Adrenal gland (tissue), 12 donors: ENCODE results near the gene PPFIA4. TPM values are rescaled to one million over a fixed set of nuclear protein-coding genes. Genes with fewer than 3 reads are reported as not detected.

ENCODE experiments used
- DNase-seq, 7 donors: peaks; one replicate each; pipeline ENCODE4 v3.0.0-alpha.2; 2019 to 2020
- H3K27ac ChIP-seq, 5 donors: fragments of 200-600 bp; sonication (generic) in 4 of 5; 1 replicate in 3 of 5; 2 replicates in 2 of 5; pipeline versions ENCODE4 v1.5.1 to v1.8.0; 2016 to 2020; ENCODE audit warnings: mild to moderate bottlenecking in 1 of 5
- H3K27me3 ChIP-seq: fragments of 200-600 bp; 2 replicates; pipeline ENCODE4 v1.8.0; 2021
- H3K36me3 ChIP-seq, 2 donors: fragments of 200-600 bp; replicated peaks in 1 of 2; 1 replicate in 1 of 2; 2 replicates in 1 of 2; pipeline versions ENCODE4 v1.5.1 to v1.8.0; 2018 to 2022
- H3K4me1 ChIP-seq, 2 donors: fragments of 200-600 bp; replicated peaks in 1 of 2; 1 replicate in 1 of 2; 2 replicates in 1 of 2; pipeline versions ENCODE4 v1.5.1 to v1.8.0; 2018 to 2021
- H3K4me3 ChIP-seq, 4 donors: fragments of 200-600 bp; sonication (generic) in 3 of 4; one replicate each; pipeline ENCODE4 v1.5.1; 2016 to 2018
- H3K9me3 ChIP-seq, 3 donors: fragments of 200-600 bp; sonication (generic) in 1 of 3; replicated peaks in 1 of 3; 1 replicate in 2 of 3; 2 replicates in 1 of 3; pipeline versions ENCODE4 v1.5.1 to v1.8.0; 2016 to 2021
- POLR2A ChIP-seq, 2 donors: fragments of 450-650 bp; IDR thresholded peaks; one replicate each; pipeline ENCODE4 v1.6.1; 2017; ENCODE audit warnings: antibody characterized with exemption in 2 of 2, mild to moderate bottlenecking in 2 of 2, moderate library complexity in 1 of 2
- WGBS, 4 donors: extraction: QIAGEN DNeasy Blood & Tissue Kit in 2 of 4; methylation state at CpG; one replicate each; pipeline versions ENCODE4 v1.1.5 to v1.1.7; 2013 to 2017; 5-methylcytosine and 5-hydroxymethylcytosine counted together
- intact Hi-C, 2 donors: fragments of 100-400 bp; cut with DNase I; formaldehyde crosslinking; loops; one replicate each; pipeline versions ENCODE4 v1.14.1 to v1.15.0; 2022 to 2023
- polyA plus RNA-seq, 3 donors: library from polyadenylated mRNA; stranded (reverse); fragments of 200-250 nt in 2 of 3; fragments of 350-450 nt in 1 of 3; fragmentation: Illumina TruSeq in 1 of 3; extraction: RNeasy Lipid Tissue Mini Kit (QIAGEN cat#74804) in 1 of 3; gene quantifications; one replicate each; pipeline ENCODE4 v1.2.3, GENCODE V29; 2013 to 2014
- total RNA-seq, 9 donors: library from RNA; depleted of rRNA in 4 of 9; stranded (reverse); fragments of >200 nt in 4 of 9; fragments of 120-200 nt in 1 of 9; fragmentation: NEBNext Ultra II Directional in 1 of 9; extraction: Animal tissue kit (Norgen Biotek cat#: 25700) in 1 of 9; gene quantifications; one replicate each; pipeline versions ENCODE4 v1.1.0 to v1.2.4, GENCODE V29; 2013 to 2023
- TF ChIP-seq, protein P1 (sequence below), 6 experiments: fragments of 450-650 bp in 4 of 6; fragments of 200-600 bp in 2 of 6; sonication (generic) in 1 of 6; IDR thresholded peaks; 1 replicate in 5 of 6; 2 replicates in 1 of 6; pipeline versions ENCODE4 v1.5.1 to v1.8.0; 2016 to 2021; ENCODE audit warnings: antibody characterized with exemption in 6 of 6, mild to moderate bottlenecking in 2 of 6, moderate library complexity in 1 of 6
- donor health status: healthy with polysubstance abuse.
- donor health status: Bipolar disorder and iron deficiency.
- donor health status: DM: yes; HTN: yes; CAD: no.
- donor health status: DM: no; HTN: no; CAD: no.
- donor health status: DM: no; HTN: no; CAD: no.
- donor health status: DM: yes; HTN: yes; CAD: no.

Gene PPFIA4
- total and polyA plus RNA-seq, 12 donors, result 0.12 to 2.9 (median 0.48) TPM

GRCh38 chr1:203066965-203067364 lies 40.7 kb downstream of the PPFIA4 start:
- Histone ChIP-seq H3K9me3 (no peaks in the 10 kb centered on the region), H3K27me3 (peaks cover 5% of the 10 kb centered on the region), H3K27ac (no peak overlapping the region), H3K4me1 (peaks cover 0 to 18% of the 10 kb centered on the region in 2 donors), H3K4me3 (no peak overlapping the region), H3K36me3 (no peaks in the 10 kb centered on the region)
- intact Hi-C loops, result no loop called here
- WGBS, 4 donors, result 85 to 91% (median 87%) methylated on average over 3 of the region's 3 CpGs
- DNase-seq, result no peak
- TF ChIP-seq, protein P1, sequence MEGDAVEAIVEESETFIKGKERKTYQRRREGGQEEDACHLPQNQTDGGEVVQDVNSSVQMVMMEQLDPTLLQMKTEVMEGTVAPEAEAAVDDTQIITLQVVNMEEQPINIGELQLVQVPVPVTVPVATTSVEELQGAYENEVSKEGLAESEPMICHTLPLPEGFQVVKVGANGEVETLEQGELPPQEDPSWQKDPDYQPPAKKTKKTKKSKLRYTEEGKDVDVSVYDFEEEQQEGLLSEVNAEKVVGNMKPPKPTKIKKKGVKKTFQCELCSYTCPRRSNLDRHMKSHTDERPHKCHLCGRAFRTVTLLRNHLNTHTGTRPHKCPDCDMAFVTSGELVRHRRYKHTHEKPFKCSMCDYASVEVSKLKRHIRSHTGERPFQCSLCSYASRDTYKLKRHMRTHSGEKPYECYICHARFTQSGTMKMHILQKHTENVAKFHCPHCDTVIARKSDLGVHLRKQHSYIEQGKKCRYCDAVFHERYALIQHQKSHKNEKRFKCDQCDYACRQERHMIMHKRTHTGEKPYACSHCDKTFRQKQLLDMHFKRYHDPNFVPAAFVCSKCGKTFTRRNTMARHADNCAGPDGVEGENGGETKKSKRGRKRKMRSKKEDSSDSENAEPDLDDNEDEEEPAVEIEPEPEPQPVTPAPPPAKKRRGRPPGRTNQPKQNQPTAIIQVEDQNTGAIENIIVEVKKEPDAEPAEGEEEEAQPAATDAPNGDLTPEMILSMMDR (IDR thresholded peaks at IDR 0.05), result no peak
- no peak for TF ChIP-seq POLR2A (IDR thresholded peaks at IDR 0.05)

- Histone ChIP-seq H3K27ac (peak overlapping the region in 1 of 5 donors; percentile 1), H3K36me3 (no peaks in the 10 kb centered on the region), H3K4me3 (no peak overlapping the region), H3K4me1 (peaks cover 0 to 18% of the 10 kb centered on the region in 2 donors), H3K27me3 (no peaks in the 10 kb centered on the region), H3K9me3 (no peaks in the 10 kb centered on the region)
- intact Hi-C loops, result no loop called here
- 32 to 44% (median 36%) methylated on average over 3 to 4 of the region's 4 CpGs for WGBS, 4 donors
- TF ChIP-seq, protein P1 (IDR thresholded peaks at IDR 0.05), result no peak
- no peak for TF ChIP-seq POLR2A (IDR thresholded peaks at IDR 0.05)
- peak in 1 of 7 donors; percentile 64 for DNase-seq
Observed at GRCh38 chr1:203069030-203069747, 42.9 kb downstream of the PPFIA4 start.

GRCh38 chr1:203072002-203072602 lies 45.8 kb downstream of the PPFIA4 start:
- intact Hi-C loops, result no loop called here
- Histone ChIP-seq H3K9me3 (no peaks in the 10 kb centered on the region), H3K36me3 (no peaks in the 10 kb centered on the region), H3K27ac (no peak overlapping the region), H3K4me1 (peaks cover 0 to 26% of the 10 kb centered on the region in 2 donors), H3K4me3 (no peak overlapping the region), H3K27me3 (peaks cover 9% of the 10 kb centered on the region)
- TF ChIP-seq, protein P1 (IDR thresholded peaks at IDR 0.05), result no peak
- TF ChIP-seq POLR2A (IDR thresholded peaks at IDR 0.05), result no peak
- 76 to 92% (median 88%) methylated on average over 7 of the region's 7 CpGs for WGBS, 4 donors
- no peak for DNase-seq

DNA sequence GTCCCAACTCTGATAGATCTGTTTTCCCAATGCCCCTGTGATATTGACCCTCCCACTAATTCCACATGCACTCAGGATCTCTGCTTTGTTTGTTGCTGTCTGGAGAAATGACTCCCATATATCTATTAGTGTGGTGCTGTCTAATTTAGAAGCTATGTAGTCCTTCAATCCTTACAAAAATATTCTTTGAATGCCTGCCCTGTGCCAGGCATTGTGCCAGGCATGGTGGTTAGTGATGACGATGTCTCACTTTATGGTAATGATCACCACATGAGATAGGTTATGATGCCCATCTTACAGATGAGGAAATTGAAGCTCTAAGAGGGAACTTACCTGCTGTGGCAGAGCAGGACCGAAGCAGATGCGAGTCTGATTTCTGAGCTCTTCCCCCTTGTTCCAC lies 46.6 kb downstream of the PPFIA4 start:
- intact Hi-C loops, result no loop called here
- Histone ChIP-seq H3K27me3 (peaks cover 9% of the 10 kb centered on the region), H3K4me3 (no peak overlapping the region), H3K4me1 (peaks cover 0 to 26% of the 10 kb centered on the region in 2 donors), H3K27ac (no peak overlapping the region), H3K36me3 (no peaks in the 10 kb centered on the region), H3K9me3 (no peaks in the 10 kb centered on the region)
- no peak for DNase-seq
- WGBS, 4 donors, result 77 to 95% (median 83%) methylated on average over 3 of the region's 3 CpGs
- TF ChIP-seq POLR2A (IDR thresholded peaks at IDR 0.05), result no peak
- TF ChIP-seq, protein P1 (IDR thresholded peaks at IDR 0.05), result no peak
